Activated T-cell treated with anti-CD3 and anti-CD28 coated beads for 24 hours (primary cell): ENCODE results near the gene NLRC5.

Source experiments
- DNase-seq: peaks from one replicate; pipeline ENCODE4 v3.0.0-alpha.2; 2020; ENCODE audit warnings: low read depth

The NLRC5 gene

DNA sequence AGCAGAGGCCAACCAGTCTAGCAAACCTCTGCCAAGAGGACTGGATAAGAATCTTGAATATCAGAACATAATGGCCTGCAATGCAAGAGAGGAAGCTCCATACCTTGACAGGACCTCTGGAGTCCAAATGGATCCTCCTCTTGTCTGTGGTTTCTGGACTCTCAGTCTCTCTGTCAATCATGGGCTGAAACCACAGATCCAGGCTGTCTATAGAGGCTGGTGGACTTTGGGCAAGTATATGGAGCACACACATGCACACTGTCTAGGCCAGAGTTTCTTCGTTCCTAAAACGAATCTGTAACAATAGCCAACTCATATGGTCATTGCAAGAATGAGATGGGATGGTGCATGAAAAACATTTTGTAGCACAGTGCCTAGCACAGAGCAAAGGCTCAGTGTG lies 37.7 kb downstream of the NLRC5 start:
- DNase-seq, result no peak

DNA sequence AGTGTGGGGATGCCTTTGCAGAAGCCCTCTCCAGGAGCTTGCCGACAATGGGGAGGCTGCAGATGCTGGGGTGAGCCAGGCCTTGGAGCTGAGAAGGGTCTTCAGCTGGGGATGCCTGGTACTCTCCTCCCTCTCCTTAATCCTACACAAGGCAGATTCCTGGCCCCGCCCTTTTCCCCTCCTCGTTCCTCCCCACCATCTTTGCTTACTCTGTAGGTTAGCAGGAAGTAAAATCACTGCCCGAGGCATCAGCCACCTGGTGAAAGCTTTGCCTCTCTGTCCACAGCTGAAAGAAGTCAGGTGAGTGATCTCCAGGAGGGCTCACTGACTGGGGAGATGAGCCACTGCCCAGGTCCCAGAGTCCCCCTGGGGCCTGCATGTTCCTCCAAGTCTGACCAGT lies 38.7 kb downstream of the NLRC5 start:
- DNase-seq, result no peak

GRCh38 chr16:57029161-57030160 lies 40.1 kb downstream of the NLRC5 start:
- DNase-seq, result no peak

GRCh38 chr16:57030346-57030902 lies 41.1 kb downstream of the NLRC5 start:
- no peak for DNase-seq

- no peak for DNase-seq
These were observed 41.8 kb downstream of the NLRC5 start for GRCh38 chr16:57031156-57031555.

GRCh38 chr16:57032346-57032745 lies 43.0 kb downstream of the NLRC5 start:
- DNase-seq, result no peak

DNA sequence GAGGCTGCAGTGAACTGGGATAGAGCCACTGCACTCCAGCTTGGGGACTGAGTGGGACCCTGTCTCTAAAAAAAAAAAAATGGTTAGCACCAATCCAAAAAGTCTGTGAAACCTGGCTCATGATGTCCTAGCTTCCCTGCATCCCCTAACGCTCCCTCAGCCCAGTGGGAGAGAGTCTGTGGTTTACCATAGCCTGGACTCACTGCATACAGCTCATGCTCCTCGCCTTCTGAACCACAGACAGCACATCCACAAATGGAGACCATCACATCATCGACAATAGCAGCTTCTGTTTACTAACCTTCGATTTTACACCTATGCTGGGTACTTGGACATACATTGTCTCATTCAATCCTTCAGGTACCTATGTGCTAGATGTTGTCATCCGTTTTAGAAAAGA lies 43.6 kb downstream of the NLRC5 start:
- no peak for DNase-seq

- no peak for DNase-seq
These were observed 47.0 kb downstream of the NLRC5 start for GRCh38 chr16:57036315-57036714.

GRCh38 chr16:57036945-57037344 lies 47.6 kb downstream of the NLRC5 start:
- no peak for DNase-seq

DNA sequence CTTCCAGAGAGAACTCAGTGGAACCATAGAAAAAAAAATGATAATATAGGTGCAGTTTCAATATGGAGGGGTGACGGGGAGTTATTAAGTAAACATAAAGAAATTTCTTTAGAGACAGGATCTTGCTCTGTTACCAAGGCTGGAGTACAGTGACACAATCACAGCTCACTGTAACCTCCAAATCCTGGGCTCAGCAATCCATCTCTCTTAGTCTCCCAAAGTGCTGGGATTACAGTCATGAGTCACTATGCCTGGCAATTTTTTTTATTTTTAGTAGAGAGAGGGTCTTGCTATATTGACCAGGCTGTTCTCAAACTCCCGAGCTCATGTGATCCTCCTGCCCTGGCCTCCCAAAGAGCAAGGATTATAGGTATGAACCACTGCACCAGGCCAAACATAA lies 48.8 kb downstream of the NLRC5 start:
- no peak for DNase-seq

GRCh38 chr16:57039148-57039812 lies 49.9 kb downstream of the NLRC5 start:
- no peak for DNase-seq

DNA sequence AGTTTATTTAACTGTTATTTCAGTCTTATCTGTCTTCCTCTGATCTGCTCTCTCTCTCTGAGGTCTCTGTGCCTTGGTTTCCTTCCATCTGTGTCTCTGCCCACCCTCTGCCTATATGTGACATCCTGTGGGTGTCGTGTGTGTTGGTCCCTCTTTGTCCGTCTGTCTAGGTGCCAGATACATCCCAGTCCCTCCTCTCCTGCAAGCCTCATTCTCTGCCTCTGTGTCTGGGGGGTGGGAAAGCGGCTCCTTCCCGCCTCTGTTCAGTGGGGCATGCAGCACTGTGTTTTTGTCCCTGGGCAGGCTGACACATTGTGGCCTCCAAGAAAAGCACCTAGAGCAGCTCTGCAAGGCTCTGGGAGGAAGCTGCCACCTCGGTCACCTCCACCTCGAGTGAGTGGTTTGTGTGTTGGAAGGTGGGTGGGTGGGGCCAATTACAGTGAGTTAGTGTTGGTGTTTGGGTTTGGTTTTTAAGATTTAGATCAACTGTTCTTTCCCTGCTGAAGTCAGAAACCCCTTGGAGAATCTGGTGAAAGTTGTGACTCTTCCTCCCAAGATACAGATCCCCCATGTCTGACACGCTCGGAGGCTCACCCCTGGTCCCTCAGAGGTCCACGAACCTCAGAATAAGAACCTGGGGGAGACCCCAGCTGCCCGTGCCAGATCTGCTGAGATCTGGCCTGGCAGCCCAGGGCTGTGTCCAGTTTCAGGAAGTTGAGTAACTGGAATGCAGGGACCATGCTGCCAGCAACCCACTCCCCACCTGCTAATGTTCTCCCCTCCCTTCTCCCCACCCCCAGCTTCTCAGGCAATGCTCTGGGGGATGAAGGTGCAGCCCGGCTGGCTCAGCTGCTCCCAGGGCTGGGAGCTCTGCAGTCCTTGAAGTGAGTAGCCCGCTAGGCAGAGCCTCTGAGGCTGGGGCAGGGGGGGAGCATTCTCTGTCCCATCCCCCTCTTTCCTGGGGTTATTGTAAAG lies 52.1 kb downstream of the NLRC5 start:
- DNase-seq, result peak; percentile 81

- peak; percentile 82 for DNase-seq
These were observed 53.1 kb downstream of the NLRC5 start for GRCh38 chr16:57042157-57043111.

- DNase-seq, result no peak
These were observed 53.9 kb downstream of the NLRC5 start for GRCh38 chr16:57043248-57043647.

- no peak for DNase-seq
These were observed 55.8 kb downstream of the NLRC5 start for GRCh38 chr16:57044931-57045693.

DNA sequence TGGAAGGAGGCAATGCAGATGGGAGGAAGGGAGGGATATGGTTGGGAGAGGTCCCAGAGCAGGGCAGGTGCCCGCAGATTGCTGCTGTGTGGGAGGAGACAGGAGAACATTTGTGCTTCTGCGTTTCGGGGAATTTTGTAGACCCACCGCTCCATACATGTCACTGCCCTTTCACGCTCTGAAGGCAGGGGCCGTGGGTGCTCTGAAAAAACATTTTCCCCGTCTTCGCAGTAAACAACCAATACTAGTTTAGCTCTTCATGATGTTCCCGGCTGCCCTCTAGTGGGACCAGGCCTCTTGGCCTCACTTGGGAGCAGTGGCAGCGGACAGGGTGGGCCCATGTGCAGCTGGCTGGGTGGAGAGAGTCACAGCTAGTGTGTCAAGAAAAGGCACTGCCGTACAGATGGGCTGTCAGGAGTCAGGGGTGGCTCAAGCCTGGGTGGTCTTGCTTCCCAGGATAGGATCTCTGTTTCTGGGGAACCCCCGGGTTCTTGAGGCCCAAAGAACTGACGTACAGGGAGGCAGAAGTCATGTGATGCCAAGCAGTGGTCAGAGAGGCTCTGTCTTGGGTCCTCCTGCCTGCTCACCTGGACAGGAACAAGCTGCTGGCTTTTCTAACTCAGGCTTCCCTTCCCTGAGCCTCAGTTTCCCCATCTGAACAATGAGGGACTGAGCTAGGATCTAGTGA lies 56.5 kb downstream of the NLRC5 start:
- DNase-seq, result peak; percentile 26

- no peak for DNase-seq
These were observed 58.7 kb downstream of the NLRC5 start for GRCh38 chr16:57048095-57048494.

GRCh38 chr16:57049678-57050077 lies 60.3 kb downstream of the NLRC5 start:
- no peak for DNase-seq

DNA sequence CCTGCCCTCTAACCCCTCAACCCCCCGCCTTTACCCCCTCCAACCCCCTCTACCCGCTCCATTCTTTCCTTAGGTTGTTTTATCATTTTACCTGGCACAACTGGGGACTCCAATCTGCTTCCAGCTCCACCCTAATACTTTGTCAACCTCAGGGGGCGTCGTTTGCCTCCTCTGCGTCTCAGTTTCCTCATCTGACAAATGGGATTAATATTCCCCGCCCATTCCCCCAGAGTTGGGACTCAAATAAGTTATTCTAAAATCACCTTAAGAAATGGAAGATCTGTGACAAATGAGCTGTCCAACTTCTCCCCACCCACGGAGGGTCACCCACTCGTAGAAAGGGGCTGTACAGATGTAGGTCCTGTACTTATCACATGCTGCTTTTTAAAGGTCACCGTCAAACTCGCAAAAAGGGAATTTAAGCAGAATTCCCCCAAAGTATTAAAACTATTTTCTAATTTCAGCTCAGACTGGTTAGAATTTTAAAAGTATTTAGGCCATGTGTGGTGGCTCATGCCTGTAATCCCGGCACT lies 62.4 kb downstream of the NLRC5 start:
- no peak for DNase-seq
